Kidney (tissue), 11 donors: ENCODE results near the gene GOLGA6L7. TPM values are rescaled to one million over a fixed set of nuclear protein-coding genes. Genes with fewer than 3 reads are reported as not detected.
"Not testable (repeated sequence)": the region's sequence is repeated elsewhere in the genome, so short reads cannot be mapped to it uniquely, and the experiment has no call there.

Experiments used
- DNase-seq, 5 donors: peaks; one replicate each; pipeline ENCODE4 v3.0.0-alpha.2; 2013 to 2020
- FAIRE-seq: peaks from 2 replicates; lab custom pipeline; 2012; peaks lifted over from hg19 to GRCh38; lab: Jason Lieb, UNC
- H3K27ac ChIP-seq, 2 donors: one replicate each; pipeline ENCODE4 v1.7.0; 2013; ENCODE audit warnings: low read depth in 2 of 2, low read length in 2 of 2, inconsistent platforms in 1 of 2
- H3K27me3 ChIP-seq: one replicate; pipeline ENCODE4 v1.7.1; 2013; ENCODE audit warnings: low read length, inconsistent platforms; ENCODE audit not compliant: control insufficient read depth, insufficient read depth
- H3K36me3 ChIP-seq, 3 donors: one replicate each; pipeline versions ENCODE4 v1.7.0 to v1.7.1; 2013; ENCODE audit warnings: low read length in 3 of 3, control low read depth in 1 of 3, inconsistent platforms in 1 of 3; ENCODE audit not compliant: insufficient read depth in 3 of 3, control insufficient read depth in 2 of 3
- H3K4me1 ChIP-seq, 3 donors: one replicate each; pipeline versions ENCODE4 v1.7.0 to v1.7.1; 2013; ENCODE audit warnings: low read length in 3 of 3, inconsistent platforms in 1 of 3, low read depth in 1 of 3; ENCODE audit not compliant: control insufficient read depth in 2 of 3, insufficient read depth in 2 of 3
- H3K4me3 ChIP-seq, 3 donors: one replicate each; pipeline versions ENCODE4 v1.7.0 to v1.8.1; 2013; ENCODE audit warnings: low read length in 3 of 3, control low read depth in 1 of 3, inconsistent platforms in 1 of 3
- H3K9ac ChIP-seq, 3 donors: one replicate each; pipeline versions ENCODE4 v1.7.0 to v1.7.1; 2013; ENCODE audit warnings: low read length in 3 of 3, control low read depth in 1 of 3, inconsistent platforms in 1 of 3
- H3K9me3 ChIP-seq, 3 donors: one replicate each; pipeline versions ENCODE4 v1.7.0 to v1.7.1; 2013; ENCODE audit warnings: low read length in 3 of 3, control low read depth in 1 of 3, inconsistent platforms in 1 of 3; ENCODE audit not compliant: control insufficient read depth in 2 of 3, insufficient read depth in 1 of 3
- intact Hi-C: fragments of 100-400 bp; cut with DNase I; formaldehyde crosslinking; loops from one replicate; pipeline ENCODE4 v1.11.1; 2022
- polyA plus RNA-seq: library from polyadenylated mRNA; stranded (reverse); fragments of 350-450 nt; fragmentation: Illumina TruSeq; extraction: RNeasy Lipid Tissue Mini Kit (QIAGEN cat#74804); gene quantifications from one replicate; pipeline ENCODE4 v1.2.3, GENCODE V29; 2014; ENCODE audit warnings: low read depth, low replicate concordance; ENCODE audit not compliant: insufficient read depth
- total RNA-seq: library from RNA; stranded (reverse); fragmentation: NEBNext Ultra II Directional; extraction: Animal tissue kit (Norgen Biotek cat#: 25700); gene quantifications from one replicate; pipeline ENCODE4 v1.2.1, GENCODE V29; 2021
- donor health status: control.
- donor health status: control.
- donor health status: DM: yes; HTN: yes; CAD: no.
- donor health status: Normal renal cell carcinoma (clear cell type).

GOLGA6L7 gene
- total and polyA plus RNA-seq, 2 donors from 2014 or later, result not detected

- H3K4me3 ChIP-seq, H3K4me1 ChIP-seq, H3K9me3 ChIP-seq, FAIRE-seq, DNase-seq, H3K36me3 ChIP-seq, H3K27me3 ChIP-seq, H3K27ac ChIP-seq, H3K9ac ChIP-seq, intact Hi-C loops: not testable (repeated sequence)
Observed at GRCh38 chr15:28811852-28812550, 36.4 kb downstream of the GOLGA6L7 start.

GRCh38 chr15:28810444-28810843 lies 38.0 kb downstream of the GOLGA6L7 start:
- H3K9me3 ChIP-seq, H3K36me3 ChIP-seq, DNase-seq, H3K4me3 ChIP-seq, FAIRE-seq, intact Hi-C loops, H3K4me1 ChIP-seq, H3K9ac ChIP-seq, H3K27me3 ChIP-seq, H3K27ac ChIP-seq: not testable (repeated sequence)

- H3K27ac ChIP-seq, H3K4me1 ChIP-seq, H3K36me3 ChIP-seq, H3K9me3 ChIP-seq, H3K27me3 ChIP-seq, DNase-seq, intact Hi-C loops, FAIRE-seq, H3K4me3 ChIP-seq, H3K9ac ChIP-seq: not testable (repeated sequence)
Observed at GRCh38 chr15:28808136-28808535, 40.3 kb downstream of the GOLGA6L7 start.

DNA sequence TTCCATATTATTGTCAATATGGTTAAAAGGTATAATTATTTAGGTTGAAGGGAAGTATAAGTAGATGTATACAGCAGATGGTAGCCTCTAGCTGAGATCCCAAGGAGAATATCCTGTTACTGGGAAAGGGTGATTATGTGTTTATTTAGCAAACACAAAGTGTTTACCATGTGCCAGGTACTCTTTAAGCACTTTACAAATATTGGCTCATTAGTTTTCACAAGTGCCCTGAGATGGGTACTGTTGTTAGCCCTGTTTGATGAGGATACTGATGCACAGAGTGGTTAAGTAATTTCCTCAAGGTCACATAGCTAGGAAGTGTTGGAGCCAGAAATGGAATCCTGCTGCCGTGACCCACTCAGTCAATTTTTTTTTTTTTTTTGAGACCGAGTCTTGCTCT lies 48.1 kb downstream of the GOLGA6L7 start:
- H3K27me3 ChIP-seq, intact Hi-C loops: not testable (repeated sequence)

DNA sequence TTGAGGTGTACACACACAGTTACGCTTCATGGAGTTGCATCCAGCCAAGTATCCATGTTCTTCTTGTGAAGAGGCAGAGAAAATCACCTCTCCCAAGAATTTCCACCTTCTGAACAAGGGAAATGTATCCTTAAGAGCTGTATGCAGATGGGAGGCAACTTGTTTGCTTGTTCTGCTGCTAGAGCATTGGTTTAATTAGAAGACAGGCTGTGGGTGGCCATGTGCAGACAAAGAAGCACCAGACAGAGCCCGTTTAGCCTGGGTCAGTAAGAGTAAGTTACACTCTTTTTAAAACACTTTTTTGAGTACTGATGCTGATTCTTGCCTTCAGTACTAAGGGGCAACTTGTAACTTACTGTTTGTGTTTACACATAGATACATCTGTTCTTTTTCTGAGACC lies 50.2 kb downstream of the GOLGA6L7 start:
- FAIRE-seq, H3K27me3 ChIP-seq, intact Hi-C loops, H3K4me1 ChIP-seq, H3K9me3 ChIP-seq, DNase-seq, H3K27ac ChIP-seq, H3K9ac ChIP-seq, H3K36me3 ChIP-seq, H3K4me3 ChIP-seq: not testable (repeated sequence)

More for the DNA sequence above, 48.1 kb downstream of the GOLGA6L7 start:
- not testable (repeated sequence) for H3K4me3 ChIP-seq, H3K4me1 ChIP-seq, H3K27ac ChIP-seq, DNase-seq, H3K9ac ChIP-seq, FAIRE-seq, H3K36me3 ChIP-seq, H3K9me3 ChIP-seq

DNA sequence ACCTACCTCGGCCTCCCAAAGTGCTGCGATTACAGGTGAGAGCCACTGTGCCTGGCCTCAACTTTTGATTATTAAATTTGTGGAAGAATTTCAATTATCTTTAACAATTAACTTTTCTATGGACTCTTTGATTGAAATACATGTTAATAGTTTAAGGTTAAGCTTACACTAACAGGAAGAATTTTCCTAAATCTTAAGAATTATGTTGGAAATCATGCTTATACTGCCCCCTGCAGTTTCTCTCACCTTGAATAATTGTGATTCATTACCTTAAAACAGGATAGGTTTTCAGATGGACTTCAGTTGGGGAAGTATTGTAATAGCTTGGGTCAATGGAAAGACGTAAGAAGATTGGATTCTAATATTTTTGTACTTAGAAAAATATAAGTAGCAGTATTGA lies 54.2 kb downstream of the GOLGA6L7 start:
- DNase-seq, result peak in 1 of 5 donors; percentile 9
- H3K36me3 ChIP-seq, H3K9me3 ChIP-seq, H3K4me3 ChIP-seq, H3K27ac ChIP-seq, H3K27me3 ChIP-seq, H3K9ac ChIP-seq, intact Hi-C loops, H3K4me1 ChIP-seq, FAIRE-seq: not testable (repeated sequence)

Other genes starting within 250 kb of the GOLGA6L7 start
- 4.9 TPM for gene GOLGA8M, start 136.2 kb downstream of the GOLGA6L7 start, total RNA-seq
- 0.95 TPM for gene GOLGA8M, start 136.2 kb downstream of the GOLGA6L7 start, polyA plus RNA-seq
- 6.1 TPM for gene APBA2, start 37.3 kb upstream of the GOLGA6L7 start, total RNA-seq
- 1.0 TPM for gene APBA2, start 37.3 kb upstream of the GOLGA6L7 start, polyA plus RNA-seq